HEK293 (cell line): ENCODE measurements around the gene RNF31.

Source experiments
- CTCF ChIP-seq: fragments of 450-650 bp; formaldehyde crosslinking; IDR thresholded peaks from 2 replicates; pipeline ENCODE4 v1.5.1; 2016; ENCODE audit warnings: missing biosample characterization, missing genetic modification characterization
- FEZF1 ChIP-seq: fragments of 450-650 bp; formaldehyde crosslinking; IDR thresholded peaks from 2 replicates; pipeline ENCODE4 v1.5.1; 2016; ENCODE audit warnings: missing biosample characterization, missing genetic modification characterization
- GFI1B ChIP-seq: fragments of 450-650 bp; formaldehyde crosslinking; IDR thresholded peaks from 2 replicates; pipeline ENCODE4 v1.5.1; 2016; ENCODE audit warnings: missing biosample characterization, missing genetic modification characterization
- GLIS1 ChIP-seq: fragments of 450-650 bp; formaldehyde crosslinking; IDR thresholded peaks from 2 replicates; pipeline ENCODE4 v1.5.1; 2016; ENCODE audit warnings: missing biosample characterization, missing genetic modification characterization
- KLF10 ChIP-seq: fragments of 450-650 bp; IDR thresholded peaks from 2 replicates; pipeline ENCODE4 v1.5.1; 2018; ENCODE audit warnings: missing biosample characterization, mild to moderate bottlenecking, missing genetic modification characterization
- MYNN ChIP-seq: fragments of 450-650 bp; formaldehyde crosslinking; IDR thresholded peaks from 2 replicates; pipeline ENCODE4 v1.5.1; 2016; ENCODE audit warnings: missing biosample characterization, missing genetic modification characterization, borderline replicate concordance
- WT1 ChIP-seq: fragments of 450-650 bp; formaldehyde crosslinking; IDR thresholded peaks from 2 replicates; pipeline ENCODE4 v1.5.1; 2016; ENCODE audit warnings: missing biosample characterization, missing genetic modification characterization
- YY2 ChIP-seq: fragments of 450-650 bp; formaldehyde crosslinking; IDR thresholded peaks from 2 replicates; pipeline ENCODE4 v1.5.1; 2016; ENCODE audit warnings: missing biosample characterization, missing genetic modification characterization
- ZBTB44 ChIP-seq: fragments of 450-650 bp; IDR thresholded peaks from 2 replicates; pipeline ENCODE4 v1.5.1; 2018; ENCODE audit warnings: missing biosample characterization, mild to moderate bottlenecking, missing genetic modification characterization
- ZFP69B ChIP-seq: fragments of 450-650 bp; formaldehyde crosslinking; IDR thresholded peaks from 2 replicates; pipeline ENCODE4 v1.5.1; 2016; ENCODE audit warnings: missing biosample characterization, missing genetic modification characterization
- ZNF133 ChIP-seq: fragments of 450-650 bp; formaldehyde crosslinking; IDR thresholded peaks from 2 replicates; pipeline ENCODE4 v1.5.1; 2016; ENCODE audit warnings: missing biosample characterization, missing genetic modification characterization
- ZNF148 ChIP-seq: fragments of 450-650 bp; formaldehyde crosslinking; IDR thresholded peaks from 2 replicates; pipeline ENCODE4 v1.5.0; 2017; ENCODE audit warnings: missing biosample characterization, missing genetic modification characterization, borderline replicate concordance
- ZNF174 ChIP-seq: fragments of 450-650 bp; formaldehyde crosslinking; IDR thresholded peaks from 2 replicates; pipeline ENCODE4 v1.5.0; 2017; ENCODE audit warnings: missing biosample characterization, mild to moderate bottlenecking, missing genetic modification characterization
- ZNF221 ChIP-seq: fragments of 450-650 bp; formaldehyde crosslinking; IDR thresholded peaks from 2 replicates; pipeline ENCODE4 v1.5.1; 2017; ENCODE audit warnings: missing biosample characterization, missing genetic modification characterization, borderline replicate concordance
- ZNF223 ChIP-seq: fragments of 450-650 bp; formaldehyde crosslinking; IDR thresholded peaks from 2 replicates; pipeline ENCODE4 v1.5.1; 2016; ENCODE audit warnings: missing biosample characterization, missing genetic modification characterization
- ZNF354C ChIP-seq: fragments of 450-650 bp; formaldehyde crosslinking; IDR thresholded peaks from 2 replicates; pipeline ENCODE4 v1.5.1; 2016; ENCODE audit warnings: missing biosample characterization, missing genetic modification characterization, low read depth, borderline replicate concordance
- ZNF366 ChIP-seq: fragments of 450-650 bp; formaldehyde crosslinking; conservative IDR thresholded peaks from 2 replicates; pipeline ENCODE4 v1.5.1; 2016; ENCODE audit warnings: missing biosample characterization, missing genetic modification characterization
- ZNF423 ChIP-seq: fragments of 450-650 bp; formaldehyde crosslinking; IDR thresholded peaks from 2 replicates; pipeline ENCODE4 v1.5.1; 2016; ENCODE audit warnings: missing biosample characterization, missing genetic modification characterization
- ZNF449 ChIP-seq: fragments of 450-650 bp; formaldehyde crosslinking; IDR thresholded peaks from 2 replicates; pipeline ENCODE4 v1.5.1; 2017; ENCODE audit warnings: missing biosample characterization, mild to moderate bottlenecking, missing genetic modification characterization, moderate library complexity
- ZNF488 ChIP-seq: fragments of 450-650 bp; formaldehyde crosslinking; IDR thresholded peaks from 2 replicates; pipeline ENCODE4 v1.5.1; 2016; ENCODE audit warnings: missing biosample characterization, missing genetic modification characterization
- ZNF513 ChIP-seq: fragments of 450-650 bp; IDR thresholded peaks from 2 replicates; pipeline ENCODE4 v1.5.1; 2018; ENCODE audit warnings: missing biosample characterization, missing genetic modification characterization
- ZNF514 ChIP-seq: fragments of 450-650 bp; formaldehyde crosslinking; IDR thresholded peaks from 2 replicates; pipeline ENCODE4 v1.5.1; 2016; ENCODE audit warnings: missing biosample characterization, missing genetic modification characterization
- ZNF529 ChIP-seq: fragments of 450-650 bp; formaldehyde crosslinking; IDR thresholded peaks from 2 replicates; pipeline ENCODE4 v1.5.1; 2017; ENCODE audit warnings: missing genetic modification characterization, missing biosample characterization; ENCODE audit not compliant: insufficient replicate concordance
- ZNF560 ChIP-seq: fragments of 450-650 bp; formaldehyde crosslinking; IDR thresholded peaks from 2 replicates; pipeline ENCODE4 v1.5.1; 2017; ENCODE audit warnings: missing biosample characterization, missing genetic modification characterization, borderline replicate concordance
- ZNF585B ChIP-seq: fragments of 450-650 bp; formaldehyde crosslinking; IDR thresholded peaks from 2 replicates; pipeline ENCODE4 v1.5.1; 2016; ENCODE audit warnings: missing biosample characterization, missing genetic modification characterization
- ZNF596 ChIP-seq: fragments of 450-650 bp; IDR thresholded peaks from 2 replicates; pipeline ENCODE4 v1.5.0; 2018; ENCODE audit warnings: missing biosample characterization, mild to moderate bottlenecking, missing genetic modification characterization, moderate library complexity
- ZNF600 ChIP-seq: fragments of 450-650 bp; formaldehyde crosslinking; IDR thresholded peaks from 2 replicates; pipeline ENCODE4 v1.5.1; 2016; ENCODE audit warnings: missing biosample characterization, missing genetic modification characterization
- ZNF701 ChIP-seq: fragments of 450-650 bp; formaldehyde crosslinking; IDR thresholded peaks from 2 replicates; pipeline ENCODE4 v1.5.1; 2016; ENCODE audit warnings: missing biosample characterization, missing genetic modification characterization
- ZNF777 ChIP-seq: fragments of 450-650 bp; formaldehyde crosslinking; IDR thresholded peaks from 2 replicates; pipeline ENCODE4 v1.5.1; 2017; ENCODE audit warnings: missing biosample characterization, missing genetic modification characterization, borderline replicate concordance
- ZNF830 ChIP-seq: fragments of 450-650 bp; IDR thresholded peaks from 2 replicates; pipeline ENCODE4 v1.5.0; 2018; ENCODE audit warnings: missing biosample characterization, missing genetic modification characterization, low read depth, mild to moderate bottlenecking, moderate library complexity

Gene RNF31

GRCh38 chr14:24160850-24161804 lies 13.8 kb downstream of the RNF31 start, which contains the start of gene IRF9 (continued):
- TF ChIP-seq WT1 (peak; percentile 72), ZNF148 (tag by site-specific recombination) (no peak), ZNF529 (tag by site-specific recombination) (no peak), ZNF449 (tag by site-specific recombination) (peak; percentile 73; the same call in 1 of the 2 replicates), ZNF600 (tag by site-specific recombination) (no peak), ZNF585B (tag by site-specific recombination) (no peak), ZNF133 (no peak), ZNF701 (tag by site-specific recombination) (peak; percentile 89), ZNF513 (tag by site-specific recombination) (no peak), ZNF223 (tag by site-specific recombination) (no peak), MYNN (tag by site-specific recombination) (no peak), ZNF596 (no peak), ZNF488 (no peak), GFI1B (tag by site-specific recombination) (no peak), ZNF366 (tag by site-specific recombination) (peak; percentile 54), ZNF423 (tag by site-specific recombination) (peak; percentile 62; the same call in 1 of the 2 replicates), ZBTB44 (tag by site-specific recombination) (no peak), ZNF830 (tag by site-specific recombination) (no peak), CTCF (tag by site-specific recombination) (peak; percentile 95), ZNF221 (tag by site-specific recombination) (no peak), YY2 (tag by site-specific recombination) (no peak), ZNF514 (no peak), KLF10 (tag by site-specific recombination) (peak; percentile 67; the same call in 1 of the 2 replicates), ZNF560 (tag by site-specific recombination) (no peak), ZNF174 (tag by site-specific recombination) (no peak), ZNF354C (tag by site-specific recombination) (no peak), FEZF1 (tag by site-specific recombination) (no peak), ZFP69B (tag by site-specific recombination) (peak; percentile 74), ZNF777 (tag by site-specific recombination) (no peak), GLIS1 (tag by site-specific recombination) (peak; percentile 98)
